GM23338 (cell line): ENCODE results near the gene CPB2. TPM values are rescaled to one million over a fixed set of nuclear protein-coding genes. Genes with fewer than 3 reads are reported as not detected.

Source experiments
- ATAC-seq: fragments of 200-7000 bp; cut with Tn5 transposase; 3 replicates; pipeline ENCODE4 v1.9.1; 2020
- DNase-seq: peaks from one replicate; pipeline ENCODE4 v3.0.0-alpha.2; 2015; ENCODE audit warnings: low spot score
- H2AFZ ChIP-seq: fragments of 200-600 bp; sonication (generic); 2 replicates; pipeline ENCODE4 v1.8.0; 2016; ENCODE audit warnings: antibody characterized with exemption, mild to moderate bottlenecking, moderate library complexity
- H3F3A ChIP-seq: fragments of 200-600 bp; sonication (generic); replicated peaks from 2 replicates; pipeline ENCODE4 v1.8.0; 2017; ENCODE audit warnings: antibody characterized with exemption, mixed run types, low read depth
- H3K27ac ChIP-seq: fragments of 200-600 bp; sonication (generic); 2 replicates; pipeline ENCODE4 v1.6.1; 2016; ENCODE audit warnings: low read depth
- H3K27me3 ChIP-seq: fragments of 200-600 bp; sonication (generic); 2 replicates; pipeline ENCODE4 v1.8.0; 2016; ENCODE audit warnings: mild to moderate bottlenecking, mixed run types, moderate library complexity; ENCODE audit not compliant: insufficient read depth
- H3K36me3 ChIP-seq: fragments of 200-600 bp; sonication (generic); 2 replicates; pipeline ENCODE4 v1.8.0; 2016; ENCODE audit warnings: mild to moderate bottlenecking; ENCODE audit not compliant: insufficient read depth
- H3K4me1 ChIP-seq: fragments of 200-600 bp; sonication (generic); 2 replicates; pipeline ENCODE4 v1.8.0; 2016; ENCODE audit warnings: mild to moderate bottlenecking, moderate library complexity; ENCODE audit not compliant: insufficient read depth
- H3K4me2 ChIP-seq: fragments of 200-600 bp; sonication (generic); 2 replicates; pipeline ENCODE4 v1.7.1; 2017; ENCODE audit warnings: mixed run types
- H3K4me3 ChIP-seq: fragments of 200-600 bp; sonication (generic); 2 replicates; pipeline ENCODE4 v1.6.1; 2016; ENCODE audit warnings: mixed run types
- H3K79me2 ChIP-seq: fragments of 200-600 bp; sonication (generic); replicated peaks from 2 replicates; pipeline ENCODE4 v1.8.0; 2017; ENCODE audit warnings: mild to moderate bottlenecking; ENCODE audit not compliant: insufficient read depth
- H3K9me2 ChIP-seq: fragments of 200-600 bp; sonication (generic); 2 replicates; pipeline ENCODE4 v1.8.0; 2017; ENCODE audit not compliant: insufficient read depth
- H4K20me1 ChIP-seq: fragments of 200-600 bp; sonication (generic); replicated peaks from 2 replicates; pipeline ENCODE4 v1.8.0; 2017; ENCODE audit warnings: mild to moderate bottlenecking; ENCODE audit not compliant: insufficient read depth
- H3K27ac Mint-ChIP-seq: 2 replicates; pipeline ENCODE4 v1.8.0; 2020; ENCODE audit warnings: inconsistent platforms, mild to moderate bottlenecking, moderate library complexity, mixed read lengths
- H3K27me3 Mint-ChIP-seq: 3 replicates; pipeline ENCODE4 v1.8.0; 2022; ENCODE audit warnings: low read depth, mild to moderate bottlenecking, moderate library complexity, mixed read lengths, inconsistent platforms; ENCODE audit not compliant: insufficient read depth, poor library complexity
- H3K36me3 Mint-ChIP-seq: 3 replicates; pipeline ENCODE4 v1.8.0; 2021; ENCODE audit warnings: low read depth, mild to moderate bottlenecking, inconsistent platforms, moderate library complexity, mixed read lengths
- H3K4me1 Mint-ChIP-seq: 3 replicates; pipeline ENCODE4 v1.8.0; 2020; ENCODE audit warnings: mild to moderate bottlenecking, inconsistent platforms, mixed read lengths
- H3K4me3 Mint-ChIP-seq: 3 replicates; pipeline ENCODE4 v1.8.0; 2021; ENCODE audit warnings: moderate library complexity, mild to moderate bottlenecking, inconsistent platforms, mixed read lengths
- H3K9me3 Mint-ChIP-seq: 3 replicates; pipeline ENCODE4 v1.8.0; 2020; ENCODE audit warnings: moderate library complexity, mild to moderate bottlenecking, inconsistent platforms, mixed read lengths
- EZH2 ChIP-seq: fragments of 200-600 bp; sonication (generic); IDR thresholded peaks from one replicate; pipeline ENCODE4 v1.8.0; 2017; ENCODE audit warnings: antibody characterized with exemption, mild to moderate bottlenecking, low read depth; ENCODE audit not compliant: unreplicated experiment
- EZH2phosphoT487 ChIP-seq: fragments of 200-600 bp; sonication (generic); IDR thresholded peaks from one replicate; pipeline ENCODE4 v1.8.1; 2018; ENCODE audit warnings: antibody characterized with exemption; ENCODE audit not compliant: unreplicated experiment
- JUNB ChIP-seq: IDR thresholded peaks from one replicate; pipeline ENCODE4 v1.6.1; 2016; ENCODE audit warnings: antibody characterized with exemption; ENCODE audit not compliant: unreplicated experiment
- NANOG ChIP-seq: IDR thresholded peaks from 2 replicates; pipeline ENCODE4 v1.6.1; 2016; ENCODE audit warnings: antibody characterized with exemption, borderline replicate concordance
- STAT1 ChIP-seq: IDR thresholded peaks from one replicate; pipeline ENCODE4 v1.6.1; 2016; ENCODE audit warnings: antibody characterized with exemption; ENCODE audit not compliant: unreplicated experiment
- ZNF114 ChIP-seq: fragments of 250-450 bp; sonication (Bioruptor Pico); IDR thresholded peaks from 2 replicates; pipeline ENCODE4 v1.5.0; 2020; ENCODE audit warnings: mild to moderate bottlenecking, moderate library complexity
- polyA plus RNA-seq: library from polyadenylated mRNA; unstranded; fragments of >200 nt; fragmentation: Nextera tagmentation; extraction: Ambion mirVana; gene quantifications from 2 replicates; pipeline ENCODE4 v1.2.1, GENCODE V29; 2016
- total RNA-seq: library from RNA; depleted of rRNA; stranded (reverse); fragments of >200 nt; shearing (Covaris generic); gene quantifications from 2 replicates; pipeline ENCODE4 v1.2.3, GENCODE V29; 2014
- TF ChIP-seq, protein P1 (sequence below): IDR thresholded peaks from 2 replicates; pipeline ENCODE4 v1.6.1; 2016; ENCODE audit warnings: antibody characterized with exemption
- TF ChIP-seq, protein P2 (sequence below), 2 experiments: fragments of 200-600 bp in 1 of 2; sonication (generic) in 1 of 2; conservative IDR thresholded peaks; 2 replicates each; pipeline versions ENCODE4 v1.5.1 to v1.6.1; 2016 to 2017; ENCODE audit warnings: antibody characterized with exemption in 2 of 2, low read depth in 2 of 2, mild to moderate bottlenecking in 2 of 2, moderate library complexity in 1 of 2
- TF ChIP-seq, protein P3 (sequence below): IDR thresholded peaks from one replicate; pipeline ENCODE4 v1.6.1; 2018; ENCODE audit warnings: antibody characterized with exemption; ENCODE audit not compliant: unreplicated experiment
- TF ChIP-seq, protein P4 (sequence below): fragments of 250-450 bp; sonication (Bioruptor Pico); IDR thresholded peaks from 2 replicates; pipeline ENCODE4 v1.5.0; 2020; ENCODE audit warnings: mild to moderate bottlenecking, moderate library complexity

CPB2 gene
- total and polyA plus RNA-seq, 2 experiments from 2014 or later: 0.47 TPM; not detected in 1

GRCh38 chr13:46050771-46051170, 54.1 kb downstream of the CPB2 start:
- ATAC-seq (no peak), DNase-seq (no peak)
- peaks cover 7% of the 10 kb centered on the region; the same call in 1 of the 3 replicates for H3K4me1 Mint-ChIP-seq
- no peaks in the 10 kb centered on the region for H3K27me3 ChIP-seq
- H3K27me3 Mint-ChIP-seq: no peaks in the 10 kb centered on the region
- peaks cover 2% of the 10 kb centered on the region; the same call in 1 of the 3 replicates for H3K36me3 Mint-ChIP-seq
- peak overlapping the region; percentile 48; the same call in 2 of the 3 replicates for H3K4me3 Mint-ChIP-seq
- TF ChIP-seq STAT1 (no peak), EZH2phosphoT487 (no peak), NANOG (no peak), JUNB (no peak), ZNF114 (CRISPR knock-in tag) (no peak), EZH2 (no peak)
- TF ChIP-seq, protein P1, sequence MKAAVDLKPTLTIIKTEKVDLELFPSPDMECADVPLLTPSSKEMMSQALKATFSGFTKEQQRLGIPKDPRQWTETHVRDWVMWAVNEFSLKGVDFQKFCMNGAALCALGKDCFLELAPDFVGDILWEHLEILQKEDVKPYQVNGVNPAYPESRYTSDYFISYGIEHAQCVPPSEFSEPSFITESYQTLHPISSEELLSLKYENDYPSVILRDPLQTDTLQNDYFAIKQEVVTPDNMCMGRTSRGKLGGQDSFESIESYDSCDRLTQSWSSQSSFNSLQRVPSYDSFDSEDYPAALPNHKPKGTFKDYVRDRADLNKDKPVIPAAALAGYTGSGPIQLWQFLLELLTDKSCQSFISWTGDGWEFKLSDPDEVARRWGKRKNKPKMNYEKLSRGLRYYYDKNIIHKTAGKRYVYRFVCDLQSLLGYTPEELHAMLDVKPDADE: no peak
- TF ChIP-seq, protein P2, sequence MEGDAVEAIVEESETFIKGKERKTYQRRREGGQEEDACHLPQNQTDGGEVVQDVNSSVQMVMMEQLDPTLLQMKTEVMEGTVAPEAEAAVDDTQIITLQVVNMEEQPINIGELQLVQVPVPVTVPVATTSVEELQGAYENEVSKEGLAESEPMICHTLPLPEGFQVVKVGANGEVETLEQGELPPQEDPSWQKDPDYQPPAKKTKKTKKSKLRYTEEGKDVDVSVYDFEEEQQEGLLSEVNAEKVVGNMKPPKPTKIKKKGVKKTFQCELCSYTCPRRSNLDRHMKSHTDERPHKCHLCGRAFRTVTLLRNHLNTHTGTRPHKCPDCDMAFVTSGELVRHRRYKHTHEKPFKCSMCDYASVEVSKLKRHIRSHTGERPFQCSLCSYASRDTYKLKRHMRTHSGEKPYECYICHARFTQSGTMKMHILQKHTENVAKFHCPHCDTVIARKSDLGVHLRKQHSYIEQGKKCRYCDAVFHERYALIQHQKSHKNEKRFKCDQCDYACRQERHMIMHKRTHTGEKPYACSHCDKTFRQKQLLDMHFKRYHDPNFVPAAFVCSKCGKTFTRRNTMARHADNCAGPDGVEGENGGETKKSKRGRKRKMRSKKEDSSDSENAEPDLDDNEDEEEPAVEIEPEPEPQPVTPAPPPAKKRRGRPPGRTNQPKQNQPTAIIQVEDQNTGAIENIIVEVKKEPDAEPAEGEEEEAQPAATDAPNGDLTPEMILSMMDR (conservative IDR thresholded peaks at IDR 0.05; ENCODE audit: low read depth in 2 of 2): no peak
- TF ChIP-seq, protein P3, sequence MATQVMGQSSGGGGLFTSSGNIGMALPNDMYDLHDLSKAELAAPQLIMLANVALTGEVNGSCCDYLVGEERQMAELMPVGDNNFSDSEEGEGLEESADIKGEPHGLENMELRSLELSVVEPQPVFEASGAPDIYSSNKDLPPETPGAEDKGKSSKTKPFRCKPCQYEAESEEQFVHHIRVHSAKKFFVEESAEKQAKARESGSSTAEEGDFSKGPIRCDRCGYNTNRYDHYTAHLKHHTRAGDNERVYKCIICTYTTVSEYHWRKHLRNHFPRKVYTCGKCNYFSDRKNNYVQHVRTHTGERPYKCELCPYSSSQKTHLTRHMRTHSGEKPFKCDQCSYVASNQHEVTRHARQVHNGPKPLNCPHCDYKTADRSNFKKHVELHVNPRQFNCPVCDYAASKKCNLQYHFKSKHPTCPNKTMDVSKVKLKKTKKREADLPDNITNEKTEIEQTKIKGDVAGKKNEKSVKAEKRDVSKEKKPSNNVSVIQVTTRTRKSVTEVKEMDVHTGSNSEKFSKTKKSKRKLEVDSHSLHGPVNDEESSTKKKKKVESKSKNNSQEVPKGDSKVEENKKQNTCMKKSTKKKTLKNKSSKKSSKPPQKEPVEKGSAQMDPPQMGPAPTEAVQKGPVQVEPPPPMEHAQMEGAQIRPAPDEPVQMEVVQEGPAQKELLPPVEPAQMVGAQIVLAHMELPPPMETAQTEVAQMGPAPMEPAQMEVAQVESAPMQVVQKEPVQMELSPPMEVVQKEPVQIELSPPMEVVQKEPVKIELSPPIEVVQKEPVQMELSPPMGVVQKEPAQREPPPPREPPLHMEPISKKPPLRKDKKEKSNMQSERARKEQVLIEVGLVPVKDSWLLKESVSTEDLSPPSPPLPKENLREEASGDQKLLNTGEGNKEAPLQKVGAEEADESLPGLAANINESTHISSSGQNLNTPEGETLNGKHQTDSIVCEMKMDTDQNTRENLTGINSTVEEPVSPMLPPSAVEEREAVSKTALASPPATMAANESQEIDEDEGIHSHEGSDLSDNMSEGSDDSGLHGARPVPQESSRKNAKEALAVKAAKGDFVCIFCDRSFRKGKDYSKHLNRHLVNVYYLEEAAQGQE: no peak
- TF ChIP-seq, protein P4, sequence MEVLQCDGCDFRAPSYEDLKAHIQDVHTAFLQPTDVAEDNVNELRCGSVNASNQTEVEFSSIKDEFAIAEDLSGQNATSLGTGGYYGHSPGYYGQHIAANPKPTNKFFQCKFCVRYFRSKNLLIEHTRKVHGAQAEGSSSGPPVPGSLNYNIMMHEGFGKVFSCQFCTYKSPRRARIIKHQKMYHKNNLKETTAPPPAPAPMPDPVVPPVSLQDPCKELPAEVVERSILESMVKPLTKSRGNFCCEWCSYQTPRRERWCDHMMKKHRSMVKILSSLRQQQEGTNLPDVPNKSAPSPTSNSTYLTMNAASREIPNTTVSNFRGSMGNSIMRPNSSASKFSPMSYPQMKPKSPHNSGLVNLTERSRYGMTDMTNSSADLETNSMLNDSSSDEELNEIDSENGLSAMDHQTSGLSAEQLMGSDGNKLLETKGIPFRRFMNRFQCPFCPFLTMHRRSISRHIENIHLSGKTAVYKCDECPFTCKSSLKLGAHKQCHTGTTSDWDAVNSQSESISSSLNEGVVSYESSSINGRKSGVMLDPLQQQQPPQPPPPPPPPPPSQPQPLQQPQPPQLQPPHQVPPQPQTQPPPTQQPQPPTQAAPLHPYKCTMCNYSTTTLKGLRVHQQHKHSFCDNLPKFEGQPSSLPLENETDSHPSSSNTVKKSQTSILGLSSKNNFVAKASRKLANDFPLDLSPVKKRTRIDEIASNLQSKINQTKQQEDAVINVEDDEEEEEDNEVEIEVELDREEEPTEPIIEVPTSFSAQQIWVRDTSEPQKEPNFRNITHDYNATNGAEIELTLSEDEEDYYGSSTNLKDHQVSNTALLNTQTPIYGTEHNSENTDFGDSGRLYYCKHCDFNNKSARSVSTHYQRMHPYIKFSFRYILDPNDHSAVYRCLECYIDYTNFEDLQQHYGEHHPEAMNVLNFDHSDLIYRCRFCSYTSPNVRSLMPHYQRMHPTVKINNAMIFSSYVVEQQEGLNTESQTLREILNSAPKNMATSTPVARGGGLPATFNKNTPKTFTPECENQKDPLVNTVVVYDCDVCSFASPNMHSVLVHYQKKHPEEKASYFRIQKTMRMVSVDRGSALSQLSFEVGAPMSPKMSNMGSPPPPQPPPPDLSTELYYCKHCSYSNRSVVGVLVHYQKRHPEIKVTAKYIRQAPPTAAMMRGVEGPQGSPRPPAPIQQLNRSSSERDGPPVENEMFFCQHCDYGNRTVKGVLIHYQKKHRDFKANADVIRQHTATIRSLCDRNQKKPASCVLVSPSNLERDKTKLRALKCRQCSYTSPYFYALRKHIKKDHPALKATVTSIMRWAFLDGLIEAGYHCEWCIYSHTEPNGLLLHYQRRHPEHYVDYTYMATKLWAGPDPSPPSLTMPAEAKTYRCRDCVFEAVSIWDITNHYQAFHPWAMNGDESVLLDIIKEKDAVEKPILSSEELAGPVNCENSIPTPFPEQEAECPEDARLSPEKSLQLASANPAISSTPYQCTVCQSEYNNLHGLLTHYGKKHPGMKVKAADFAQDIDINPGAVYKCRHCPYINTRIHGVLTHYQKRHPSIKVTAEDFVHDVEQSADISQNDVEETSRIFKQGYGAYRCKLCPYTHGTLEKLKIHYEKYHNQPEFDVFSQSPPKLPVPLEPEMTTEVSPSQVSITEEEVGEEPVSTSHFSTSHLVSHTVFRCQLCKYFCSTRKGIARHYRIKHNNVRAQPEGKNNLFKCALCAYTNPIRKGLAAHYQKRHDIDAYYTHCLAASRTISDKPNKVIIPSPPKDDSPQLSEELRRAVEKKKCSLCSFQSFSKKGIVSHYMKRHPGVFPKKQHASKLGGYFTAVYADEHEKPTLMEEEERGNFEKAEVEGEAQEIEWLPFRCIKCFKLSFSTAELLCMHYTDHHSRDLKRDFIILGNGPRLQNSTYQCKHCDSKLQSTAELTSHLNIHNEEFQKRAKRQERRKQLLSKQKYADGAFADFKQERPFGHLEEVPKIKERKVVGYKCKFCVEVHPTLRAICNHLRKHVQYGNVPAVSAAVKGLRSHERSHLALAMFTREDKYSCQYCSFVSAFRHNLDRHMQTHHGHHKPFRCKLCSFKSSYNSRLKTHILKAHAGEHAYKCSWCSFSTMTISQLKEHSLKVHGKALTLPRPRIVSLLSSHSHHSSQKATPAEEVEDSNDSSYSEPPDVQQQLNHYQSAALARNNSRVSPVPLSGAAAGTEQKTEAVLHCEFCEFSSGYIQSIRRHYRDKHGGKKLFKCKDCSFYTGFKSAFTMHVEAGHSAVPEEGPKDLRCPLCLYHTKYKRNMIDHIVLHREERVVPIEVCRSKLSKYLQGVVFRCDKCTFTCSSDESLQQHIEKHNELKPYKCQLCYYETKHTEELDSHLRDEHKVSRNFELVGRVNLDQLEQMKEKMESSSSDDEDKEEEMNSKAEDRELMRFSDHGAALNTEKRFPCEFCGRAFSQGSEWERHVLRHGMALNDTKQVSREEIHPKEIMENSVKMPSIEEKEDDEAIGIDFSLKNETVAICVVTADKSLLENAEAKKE (CRISPR knock-in tag): no peak
- peaks cover 10% of the 10 kb centered on the region for H3K4me1 ChIP-seq
- no peaks in the 10 kb centered on the region for H3K9me3 Mint-ChIP-seq
- H3K4me3 ChIP-seq: peak overlapping the region; percentile 81
- no peaks in the 10 kb centered on the region for H3K36me3 ChIP-seq
- no peak overlapping the region for H3K27ac Mint-ChIP-seq
- H3K9me2 ChIP-seq: no peaks in the 10 kb centered on the region
- H2AFZ ChIP-seq: no peak overlapping the region
- H3F3A ChIP-seq: no peaks in the 10 kb centered on the region
- H4K20me1 ChIP-seq: peaks cover 23% of the 10 kb centered on the region
- peak overlapping the region; percentile 83 for H3K4me2 ChIP-seq
- peaks cover 66% of the 10 kb centered on the region for H3K79me2 ChIP-seq
- H3K27ac ChIP-seq: no peak overlapping the region
